ENCODE measurements around the gene PDYN. TPM values are rescaled to one million over a fixed set of nuclear protein-coding genes. Genes with fewer than 3 reads are reported as not detected.

The PDYN gene
- polyA plus RNA-seq, 3 donors: not detected

DNA sequence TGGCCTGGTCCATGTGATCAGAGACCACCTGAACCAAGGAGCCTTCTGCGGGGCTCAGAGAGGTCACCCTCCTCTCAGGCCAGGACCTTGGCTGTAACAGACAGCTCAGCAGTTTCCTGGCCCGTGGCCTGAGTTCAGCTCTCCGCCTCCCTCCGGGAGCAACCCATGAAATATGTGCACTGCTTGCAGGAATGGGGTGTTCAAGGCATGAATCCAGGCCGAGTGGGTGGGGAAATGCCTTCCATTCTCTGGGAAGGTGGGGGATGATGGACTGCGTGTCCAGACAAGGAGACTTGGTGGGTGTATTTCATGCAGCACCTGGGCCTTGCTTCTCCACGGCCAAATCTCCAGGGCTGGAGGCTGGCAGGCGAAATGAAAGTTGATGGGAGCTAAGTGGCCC lies 52.6 kb downstream of the PDYN start:
- no peaks in the 10 kb centered on the region for H3K27me3 ChIP-seq (ENCODE audit: control insufficient read depth in 2 of 2, insufficient read depth in 2 of 2, low read length in 2 of 2)
- TF ChIP-seq, protein P1, sequence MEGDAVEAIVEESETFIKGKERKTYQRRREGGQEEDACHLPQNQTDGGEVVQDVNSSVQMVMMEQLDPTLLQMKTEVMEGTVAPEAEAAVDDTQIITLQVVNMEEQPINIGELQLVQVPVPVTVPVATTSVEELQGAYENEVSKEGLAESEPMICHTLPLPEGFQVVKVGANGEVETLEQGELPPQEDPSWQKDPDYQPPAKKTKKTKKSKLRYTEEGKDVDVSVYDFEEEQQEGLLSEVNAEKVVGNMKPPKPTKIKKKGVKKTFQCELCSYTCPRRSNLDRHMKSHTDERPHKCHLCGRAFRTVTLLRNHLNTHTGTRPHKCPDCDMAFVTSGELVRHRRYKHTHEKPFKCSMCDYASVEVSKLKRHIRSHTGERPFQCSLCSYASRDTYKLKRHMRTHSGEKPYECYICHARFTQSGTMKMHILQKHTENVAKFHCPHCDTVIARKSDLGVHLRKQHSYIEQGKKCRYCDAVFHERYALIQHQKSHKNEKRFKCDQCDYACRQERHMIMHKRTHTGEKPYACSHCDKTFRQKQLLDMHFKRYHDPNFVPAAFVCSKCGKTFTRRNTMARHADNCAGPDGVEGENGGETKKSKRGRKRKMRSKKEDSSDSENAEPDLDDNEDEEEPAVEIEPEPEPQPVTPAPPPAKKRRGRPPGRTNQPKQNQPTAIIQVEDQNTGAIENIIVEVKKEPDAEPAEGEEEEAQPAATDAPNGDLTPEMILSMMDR (IDR thresholded peaks at IDR 0.05): no peak
- H3K27ac ChIP-seq (ENCODE audit: low read depth in 1 of 2, low read length in 2 of 2): no peak overlapping the region
- intact Hi-C loops (cut with micrococcal nuclease): loop anchor here (10.0 kb wide), 2 partner anchors 46 to 96 kb away; partner anchors contain the start of gene SIRPA (in 1 of the 2)
- 94% methylated on average over 6 of the region's 8 CpGs for WGBS (ENCODE audit: insufficient coverage)
- H3K36me3 ChIP-seq (replicated peaks in 1 of 2; ENCODE audit: control insufficient read depth in 1 of 2, insufficient read depth in 2 of 2, low read length in 2 of 2): peaks cover 24 to 32% of the 10 kb centered on the region in 2 donors
- peaks cover 19% of the 10 kb centered on the region for H4K20me1 ChIP-seq (ENCODE audit: insufficient read depth, low read length)
- Mint-ChIP-seq H3K36me3 (peaks cover 38 to 40% of the 10 kb centered on the region in 2 donors), H3K27ac (peak overlapping the region in 4 of 7 donors; percentile 60 to 100 (median 86)), H3K4me3 (no peak overlapping the region), H3K9me3 (peaks cover 0 to 2% (median 0%) of the 10 kb centered on the region in 7 donors), H3K4me1 (peaks cover 94% of the 10 kb centered on the region), H3K27me3 (ENCODE audit: low read depth in 3 of 3) (peaks cover 0 to 1% (median 0%) of the 10 kb centered on the region in 3 donors)
- H3K4me3 ChIP-seq (replicated peaks in 1 of 3; ENCODE audit: low read depth in 2 of 3, low read length in 3 of 3): no peak overlapping the region
- H3K9ac ChIP-seq (ENCODE audit: insufficient read depth, low read length, poor library complexity, severe bottlenecking): no peak overlapping the region
- DNase-seq: peak in 1 of 3 donors; percentile 3
- peaks cover 66 to 81% of the 10 kb centered on the region in 2 donors for H3K4me1 ChIP-seq (ENCODE audit: control insufficient read depth in 1 of 2, insufficient read depth in 2 of 2, low read length in 2 of 2)
- no peaks in the 10 kb centered on the region for H3K79me2 ChIP-seq (ENCODE audit: insufficient read depth, low read length)
- no peak overlapping the region for H3K4me2 ChIP-seq (replicated peaks; ENCODE audit: extremely low read depth, low read length, poor library complexity, severe bottlenecking)
- H2AFZ ChIP-seq (ENCODE audit: insufficient read depth, low read depth, low read length, poor library complexity, severe bottlenecking): no peak overlapping the region
- H3K9me3 ChIP-seq (replicated peaks in 1 of 2; ENCODE audit: control insufficient read depth in 1 of 2, insufficient read depth in 1 of 2, low read length in 2 of 2): no peaks in the 10 kb centered on the region

DNA sequence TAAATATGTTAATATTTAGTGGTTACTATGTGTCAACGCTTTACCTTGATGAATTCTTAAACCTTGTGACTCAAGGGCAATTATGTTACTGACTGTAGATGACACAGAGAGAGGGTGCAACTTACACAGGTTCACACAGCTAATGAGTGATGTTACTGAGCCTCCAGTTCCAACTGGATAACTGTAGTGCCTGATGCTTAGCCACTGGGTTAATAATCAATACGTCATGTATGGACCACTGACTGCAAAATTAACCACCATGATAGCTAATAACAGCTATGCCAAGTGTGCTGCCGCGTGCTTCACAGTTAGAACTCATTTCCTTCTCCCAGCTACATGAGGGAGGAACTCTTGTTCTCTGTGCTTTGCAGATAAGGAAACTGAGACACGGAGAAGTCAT lies 53.3 kb downstream of the PDYN start:
- DNase-seq: peak in 1 of 3 donors; percentile 12
- no peak overlapping the region for H2AFZ ChIP-seq (ENCODE audit: insufficient read depth, low read depth, low read length, poor library complexity, severe bottlenecking)
- Mint-ChIP-seq H3K27ac (peak overlapping the region in 5 of 7 donors; percentile 25 to 99 (median 68)), H3K4me3 (no peak overlapping the region), H3K4me1 (peaks cover 92% of the 10 kb centered on the region), H3K36me3 (peaks cover 44 to 47% of the 10 kb centered on the region in 2 donors), H3K27me3 (ENCODE audit: low read depth in 3 of 3) (peaks cover 0 to 1% (median 0%) of the 10 kb centered on the region in 3 donors), H3K9me3 (peaks cover 0 to 2% (median 0%) of the 10 kb centered on the region in 7 donors)
- H3K36me3 ChIP-seq (replicated peaks in 1 of 2; ENCODE audit: control insufficient read depth in 1 of 2, insufficient read depth in 2 of 2, low read length in 2 of 2): peaks cover 31 to 39% of the 10 kb centered on the region in 2 donors
- H3K9me3 ChIP-seq (replicated peaks in 1 of 2; ENCODE audit: control insufficient read depth in 1 of 2, insufficient read depth in 1 of 2, low read length in 2 of 2): no peaks in the 10 kb centered on the region
- H3K27me3 ChIP-seq (ENCODE audit: control insufficient read depth in 2 of 2, insufficient read depth in 2 of 2, low read length in 2 of 2): no peaks in the 10 kb centered on the region
- H3K27ac ChIP-seq (ENCODE audit: low read depth in 1 of 2, low read length in 2 of 2): peak overlapping the region in 1 of 2 donors; percentile 69
- TF ChIP-seq, protein P1 (IDR thresholded peaks at IDR 0.05): no peak
- peaks cover 25% of the 10 kb centered on the region for H4K20me1 ChIP-seq (ENCODE audit: insufficient read depth, low read length)
- no peak overlapping the region for H3K4me3 ChIP-seq (replicated peaks in 1 of 3; ENCODE audit: low read depth in 2 of 3, low read length in 3 of 3)
- peaks cover 60 to 75% of the 10 kb centered on the region in 2 donors for H3K4me1 ChIP-seq (ENCODE audit: control insufficient read depth in 1 of 2, insufficient read depth in 2 of 2, low read length in 2 of 2)
- intact Hi-C loops (cut with micrococcal nuclease): loop anchor here (10.0 kb wide), 2 partner anchors 46 to 96 kb away; partner anchors contain the start of gene SIRPA (in 1 of the 2)
- no peak overlapping the region for H3K9ac ChIP-seq (ENCODE audit: insufficient read depth, low read length, poor library complexity, severe bottlenecking)
- no peak overlapping the region for H3K4me2 ChIP-seq (replicated peaks; ENCODE audit: extremely low read depth, low read length, poor library complexity, severe bottlenecking)
- no CpG with 5 or more reads among the region's 5 CpGs for WGBS (ENCODE audit: insufficient coverage)
- H3K79me2 ChIP-seq (ENCODE audit: insufficient read depth, low read length): no peaks in the 10 kb centered on the region
